Middle frontal gyrus (tissue), 1 donor: ENCODE data around the gene NTF3.

Source experiments
- DNase-seq: peaks from one replicate; pipeline ENCODE4 v3.0.0-alpha.2; 2015; ENCODE audit warnings: low spot score; ENCODE audit errors: extremely low spot score

NTF3 gene

DNA sequence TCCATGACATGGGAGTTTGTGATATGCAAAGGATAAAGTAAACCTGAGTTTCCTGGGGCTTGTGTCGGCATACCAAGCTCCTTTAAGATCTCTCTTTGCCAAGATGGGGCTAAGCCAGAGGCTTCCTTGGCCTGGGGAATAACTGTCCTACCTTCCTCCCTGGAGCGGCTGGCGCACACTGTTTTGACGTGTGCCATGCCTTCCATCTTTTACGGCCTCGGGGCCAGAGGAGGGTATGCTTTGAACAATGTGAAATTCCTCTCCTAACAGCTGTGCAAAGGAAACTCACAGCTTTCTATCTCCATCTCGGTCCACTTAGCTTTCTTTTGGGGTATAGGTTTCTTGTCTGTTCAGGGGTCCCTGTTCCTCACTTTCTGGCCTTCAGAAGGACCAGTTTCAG is 55.2 kb downstream of the NTF3 start:
- DNase-seq, result no peak

DNA sequence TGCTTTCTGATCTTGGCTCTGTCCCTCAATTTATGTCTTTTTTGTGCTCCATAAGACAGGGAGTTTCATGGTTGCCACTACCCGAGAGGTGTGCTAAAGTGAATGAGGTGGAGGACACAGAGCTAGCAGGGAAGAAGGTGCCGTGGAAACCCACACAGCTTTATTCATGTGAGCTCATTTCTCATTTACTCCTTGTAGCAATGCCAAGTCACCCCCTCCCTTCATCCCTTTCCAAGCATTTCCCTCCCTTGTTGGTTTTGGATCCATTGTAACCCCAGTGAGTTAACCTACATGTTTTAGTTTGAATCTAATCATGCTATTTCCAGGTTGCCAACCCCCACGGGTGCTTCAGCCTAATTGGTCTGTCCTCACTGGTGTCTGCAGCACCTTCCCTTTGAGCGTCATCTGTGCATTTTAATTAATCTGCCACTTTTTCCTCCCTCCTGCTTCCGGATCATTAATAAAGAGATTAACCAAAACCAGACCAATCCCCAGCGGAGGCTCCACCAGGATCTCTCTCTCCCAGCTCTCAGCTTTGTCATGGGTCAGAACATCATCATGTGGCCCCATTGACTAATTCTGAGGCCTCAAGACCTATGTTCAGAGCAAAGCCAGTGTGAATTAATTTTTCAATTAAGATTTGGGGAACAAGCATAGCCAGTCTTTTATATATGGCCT is 56.2 kb downstream of the NTF3 start:
- DNase-seq, result no peak

DNA sequence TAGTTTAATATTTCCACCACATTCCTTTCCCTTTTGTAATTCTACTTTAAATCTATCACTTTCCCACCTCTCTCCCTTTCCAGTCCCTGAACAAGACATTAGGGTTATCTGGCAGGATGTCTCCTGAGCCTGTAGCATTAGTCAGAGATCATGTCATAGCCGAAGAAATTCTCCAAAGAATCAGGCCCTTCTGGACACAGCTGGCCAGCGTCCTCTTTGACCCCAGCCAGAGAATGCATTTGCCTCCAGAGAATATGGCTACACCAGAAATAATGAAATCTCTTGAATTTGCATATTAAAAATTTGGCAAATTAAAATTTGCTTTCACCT is 56.7 kb downstream of the NTF3 start:
- no peak for DNase-seq

DNA sequence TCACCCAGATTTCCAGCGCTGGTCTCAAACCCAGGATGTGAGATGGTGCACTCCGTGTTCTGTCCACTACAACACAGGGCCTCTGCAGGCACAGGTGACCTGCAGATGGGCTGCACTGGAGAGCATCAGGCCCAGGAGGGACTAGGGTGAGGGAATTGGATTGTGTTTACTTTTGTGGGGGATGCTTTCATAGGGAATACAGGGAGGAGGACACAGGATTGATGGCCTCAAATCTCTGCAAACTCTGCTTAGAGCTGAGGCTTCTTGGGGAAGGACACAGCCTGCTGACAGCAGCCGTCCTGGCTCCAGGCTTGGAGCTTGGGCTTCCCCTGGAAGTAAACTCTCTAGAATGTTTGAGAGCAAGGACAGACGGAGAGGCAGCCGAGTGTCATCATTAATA is 57.1 kb downstream of the NTF3 start:
- no peak for DNase-seq

DNA sequence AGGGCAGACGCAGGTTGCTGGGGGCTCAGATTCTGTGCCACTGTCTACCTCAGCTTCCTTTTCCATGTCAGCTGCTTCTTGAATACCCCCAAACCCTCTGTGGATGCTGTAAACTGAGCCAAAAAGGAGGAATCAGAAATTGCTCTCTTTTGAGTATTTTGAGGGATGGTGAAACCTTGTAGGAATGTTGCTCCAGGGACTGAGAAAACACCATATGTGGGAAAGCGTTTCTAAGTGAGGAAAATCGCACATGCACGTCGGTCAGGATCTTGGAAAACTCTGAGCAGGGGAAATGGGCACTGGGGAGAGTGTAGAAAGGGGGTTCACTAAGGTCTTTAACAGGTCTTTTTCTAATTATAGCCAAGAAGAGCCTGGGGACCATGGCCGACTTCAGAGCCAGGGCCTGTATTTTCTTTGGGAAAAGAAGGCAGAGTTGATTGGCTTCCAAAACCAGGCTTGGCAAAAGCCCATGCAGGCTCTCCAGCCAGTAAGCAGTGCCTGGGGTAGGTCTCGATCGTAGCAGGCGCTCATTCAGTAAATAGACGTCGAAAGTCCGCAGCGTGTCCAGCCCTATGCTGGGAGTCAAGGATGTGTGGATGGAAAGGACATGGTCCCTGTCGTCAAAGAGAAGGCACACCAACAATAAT is 58.0 kb downstream of the NTF3 start:
- no peak for DNase-seq

DNA sequence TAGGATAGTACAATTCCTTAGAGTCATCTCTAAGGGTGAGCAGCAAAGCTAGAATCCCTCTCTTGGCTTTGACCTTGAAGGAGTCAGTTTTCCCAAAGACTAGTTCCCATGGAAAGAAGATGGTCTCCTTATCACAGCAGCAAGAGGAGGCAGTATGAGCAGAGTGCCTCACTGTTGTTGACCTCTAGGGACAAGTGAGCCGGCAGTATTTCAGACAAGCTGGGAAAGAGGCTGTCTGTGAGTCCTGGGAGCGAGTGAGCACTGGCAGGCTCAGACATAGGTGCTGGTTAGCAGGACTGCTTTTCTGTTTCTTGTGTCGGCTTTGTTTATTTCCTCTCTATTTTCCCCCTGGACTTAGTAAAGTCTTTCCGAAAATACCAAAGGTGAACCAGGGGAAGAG is 60.7 kb downstream of the NTF3 start:
- DNase-seq, result no peak

DNA sequence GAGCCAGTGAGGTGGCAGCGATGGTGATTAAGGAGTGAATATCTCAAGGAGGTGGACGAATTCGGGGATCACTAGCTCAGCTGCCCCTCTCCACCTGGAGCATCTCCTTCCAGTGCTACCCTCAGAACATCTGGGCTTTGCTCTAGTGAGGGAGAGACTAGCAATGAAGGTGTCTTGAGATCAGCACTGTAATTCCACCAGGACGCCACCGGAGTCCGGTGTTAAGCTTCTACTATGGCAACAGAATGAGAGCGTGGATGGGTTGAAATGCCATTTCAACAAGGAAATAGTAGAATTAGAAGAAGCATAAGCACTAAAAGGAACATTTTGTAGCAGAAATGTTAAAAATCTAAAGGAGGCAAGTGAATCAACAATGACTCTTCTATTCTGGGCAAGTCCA is 61.1 kb downstream of the NTF3 start:
- no peak for DNase-seq

DNA sequence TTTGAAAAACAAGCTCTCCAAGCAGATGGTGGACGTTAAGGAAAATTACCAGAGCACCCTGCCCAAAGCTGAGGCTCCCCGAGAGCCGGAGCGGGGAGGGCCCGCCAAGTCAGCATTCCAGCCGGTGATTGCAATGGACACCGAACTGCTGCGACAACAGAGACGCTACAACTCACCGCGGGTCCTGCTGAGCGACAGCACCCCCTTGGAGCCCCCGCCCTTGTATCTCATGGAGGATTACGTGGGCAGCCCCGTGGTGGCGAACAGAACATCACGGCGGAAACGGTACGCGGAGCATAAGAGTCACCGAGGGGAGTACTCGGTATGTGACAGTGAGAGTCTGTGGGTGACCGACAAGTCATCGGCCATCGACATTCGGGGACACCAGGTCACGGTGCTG is 62.4 kb downstream of the NTF3 start:
- DNase-seq, result no peak

DNA sequence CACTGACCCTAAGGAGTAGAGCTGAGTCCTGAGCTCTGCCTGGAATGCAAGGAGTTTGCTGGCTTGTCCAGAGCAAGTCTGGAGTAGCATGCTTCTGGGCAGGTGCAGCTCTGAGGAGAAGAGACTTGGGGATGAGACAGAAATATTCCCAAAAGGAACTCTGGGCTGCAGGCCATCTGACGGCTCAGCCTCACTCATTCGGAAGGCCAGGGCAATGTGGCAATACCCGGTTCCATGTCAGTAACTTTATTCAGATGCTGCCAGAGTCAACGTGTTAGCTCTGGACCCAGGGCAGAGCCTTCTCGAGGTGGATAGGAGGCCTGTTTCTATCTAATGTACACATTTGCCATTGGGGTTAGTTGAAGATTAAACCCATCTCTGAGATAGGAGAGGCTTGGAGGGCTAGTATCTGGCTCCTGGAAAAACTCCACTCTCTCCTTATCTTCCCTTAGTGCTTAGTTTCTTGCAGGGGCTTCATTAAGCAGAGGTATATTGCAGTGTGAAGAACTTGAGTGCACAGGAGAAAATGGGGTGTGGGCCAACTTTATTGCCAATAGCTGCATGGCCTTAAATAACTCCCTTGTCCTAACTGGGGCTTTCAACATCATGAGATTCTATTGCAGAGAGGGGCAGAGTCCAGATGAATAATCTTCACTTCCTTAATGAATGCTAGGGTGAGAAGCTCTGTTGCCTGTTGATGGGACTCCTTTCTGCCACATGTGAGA is 65.6 kb downstream of the NTF3 start:
- DNase-seq, result no peak

DNA sequence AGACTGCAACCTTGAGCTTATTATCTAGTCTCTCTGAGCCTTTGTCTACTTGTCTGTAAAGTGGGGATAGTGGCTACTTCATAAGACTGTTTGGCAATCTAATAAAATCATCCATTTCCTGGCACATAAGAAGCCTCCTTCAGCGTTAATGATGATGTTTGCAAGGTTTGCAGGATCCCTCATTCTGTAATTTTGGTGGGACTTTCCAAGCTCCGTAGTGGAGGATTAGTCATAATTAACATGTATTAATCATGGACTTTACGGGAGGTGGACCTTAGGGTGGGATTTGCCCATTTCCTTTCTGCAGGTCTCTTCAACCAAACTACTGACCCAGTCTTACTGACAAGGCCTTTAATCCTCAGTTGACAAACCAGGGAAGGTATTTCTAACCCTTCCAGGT is 66.2 kb downstream of the NTF3 start:
- no peak for DNase-seq

DNA sequence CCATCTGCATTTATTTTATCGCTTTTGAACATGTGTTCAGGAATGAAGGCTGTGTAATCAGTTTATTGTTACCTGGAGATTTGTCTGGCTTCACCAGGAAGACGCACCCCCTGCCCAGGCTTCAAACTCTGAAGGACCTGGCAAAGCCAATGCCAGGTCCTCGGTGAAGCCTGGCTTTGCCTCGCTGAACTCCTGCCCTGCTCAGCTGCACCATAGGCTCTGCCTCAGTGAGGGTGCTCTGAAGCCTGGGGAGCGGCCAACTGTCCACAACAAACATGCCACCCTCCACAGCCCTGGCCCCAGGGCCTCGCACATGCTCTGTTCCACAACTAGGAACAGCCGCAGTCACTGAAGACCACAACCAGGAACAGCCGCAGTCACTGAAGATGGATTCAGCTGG is 66.9 kb downstream of the NTF3 start:
- no peak for DNase-seq

DNA sequence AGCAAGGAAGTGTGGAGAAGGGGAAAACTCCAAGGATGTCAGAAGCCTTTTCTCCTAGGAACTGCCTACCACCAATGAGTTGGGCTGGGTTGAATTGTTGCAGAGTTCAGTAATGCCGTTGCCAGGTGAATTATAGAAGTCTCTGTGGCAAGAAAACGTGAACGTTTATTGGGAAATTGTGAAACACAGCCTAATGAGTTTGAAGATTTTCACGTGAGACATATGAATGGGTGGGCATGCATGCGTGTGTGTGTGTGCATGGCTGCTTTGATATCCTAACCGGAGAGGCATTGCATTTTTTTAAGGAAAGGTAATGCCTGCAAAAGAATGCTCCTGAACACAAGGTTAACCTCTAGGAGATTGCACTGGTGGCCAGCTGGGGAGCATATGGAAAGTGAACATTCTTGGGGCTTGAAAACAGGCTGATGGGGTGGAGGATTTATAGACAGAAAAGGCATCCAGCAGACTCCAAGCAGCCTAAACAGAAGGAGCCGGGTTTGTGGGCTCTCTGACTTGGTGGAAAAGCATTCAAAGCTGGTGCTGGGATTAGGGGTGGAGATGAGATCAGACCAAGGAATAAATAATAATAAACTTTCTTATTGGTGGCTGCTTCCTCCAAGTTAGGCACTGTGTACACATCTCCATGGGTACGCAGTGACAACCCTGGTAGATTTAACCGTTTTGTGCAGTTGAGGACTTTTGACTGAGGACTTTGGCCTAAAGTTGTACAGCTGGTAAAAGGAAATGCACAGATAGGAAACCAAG is 67.8 kb downstream of the NTF3 start:
- no peak for DNase-seq

DNA sequence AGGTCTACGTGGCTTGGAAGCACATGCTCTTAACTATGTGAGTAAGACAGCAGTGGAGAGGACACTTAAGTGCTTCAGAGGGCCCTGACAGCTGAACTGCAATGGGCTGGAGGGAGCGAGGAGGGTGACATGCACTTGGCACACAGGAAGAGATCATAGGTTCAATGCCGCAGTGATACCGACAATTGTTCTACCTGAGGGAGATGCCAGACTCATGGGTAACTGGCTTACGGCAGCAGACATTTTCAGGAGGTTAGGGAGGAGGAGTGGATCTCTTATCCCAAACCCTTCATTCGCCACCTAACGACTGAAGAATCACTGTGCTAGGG is 68.4 kb downstream of the NTF3 start:
- DNase-seq, result no peak

DNA sequence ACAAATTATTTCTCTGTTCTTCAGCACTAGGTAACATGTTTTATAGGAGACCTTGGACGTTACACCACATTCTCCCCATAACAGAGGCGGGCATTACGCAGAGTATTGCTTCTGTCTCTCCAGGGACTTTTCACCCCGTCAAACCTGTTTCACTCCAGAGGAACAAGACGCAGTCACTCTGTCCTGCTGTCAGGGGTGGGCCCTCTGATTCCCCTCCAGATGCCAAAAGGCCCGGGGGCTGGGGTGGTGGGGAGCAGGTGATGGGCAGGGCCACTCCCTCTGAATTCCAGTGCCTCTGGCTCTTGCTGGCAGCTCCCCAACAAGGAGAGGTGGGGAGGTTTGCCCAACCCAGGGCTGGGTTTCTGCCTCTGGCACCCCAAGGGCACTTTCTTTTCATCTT is 71.9 kb downstream of the NTF3 start:
- DNase-seq, result no peak

DNA sequence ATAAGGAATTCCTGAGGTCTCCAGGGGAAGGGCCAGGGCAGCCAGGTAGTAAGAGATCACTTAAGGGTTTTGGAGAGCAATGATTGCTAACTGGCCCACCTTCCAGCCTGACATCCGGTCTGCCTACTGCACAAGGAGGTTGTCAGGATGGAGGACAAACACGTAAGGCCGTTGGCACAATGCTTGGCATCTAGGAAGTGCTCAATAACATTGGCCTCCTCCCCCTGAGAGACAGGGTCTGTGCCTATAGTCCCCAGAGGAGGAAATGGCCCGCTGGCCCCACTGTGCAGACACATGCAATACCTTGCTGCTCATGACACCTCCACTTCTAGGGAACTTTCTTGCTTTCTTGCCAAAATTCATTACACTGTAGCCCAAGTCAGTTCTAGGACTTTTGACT is 73.2 kb downstream of the NTF3 start:
- DNase-seq, result no peak

DNA sequence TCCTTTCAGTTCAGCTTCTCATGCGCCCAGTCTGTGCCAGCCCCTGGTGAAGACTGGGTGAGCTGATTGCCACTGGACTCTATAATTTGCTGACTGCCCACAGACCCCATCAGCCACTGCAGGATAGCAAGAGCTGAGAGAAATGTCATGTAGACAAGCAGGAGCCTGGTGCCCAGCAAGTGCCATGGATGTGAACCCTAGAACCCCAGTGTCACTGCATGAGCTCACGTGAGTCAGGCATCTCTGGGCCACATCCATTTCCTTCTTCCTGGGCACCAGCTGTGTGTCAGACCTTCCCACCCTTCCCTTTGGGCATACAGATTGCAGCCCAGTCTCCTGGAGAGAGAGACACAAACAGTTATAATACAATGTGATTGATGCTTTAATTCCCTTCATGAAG is 73.8 kb downstream of the NTF3 start:
- no peak for DNase-seq

DNA sequence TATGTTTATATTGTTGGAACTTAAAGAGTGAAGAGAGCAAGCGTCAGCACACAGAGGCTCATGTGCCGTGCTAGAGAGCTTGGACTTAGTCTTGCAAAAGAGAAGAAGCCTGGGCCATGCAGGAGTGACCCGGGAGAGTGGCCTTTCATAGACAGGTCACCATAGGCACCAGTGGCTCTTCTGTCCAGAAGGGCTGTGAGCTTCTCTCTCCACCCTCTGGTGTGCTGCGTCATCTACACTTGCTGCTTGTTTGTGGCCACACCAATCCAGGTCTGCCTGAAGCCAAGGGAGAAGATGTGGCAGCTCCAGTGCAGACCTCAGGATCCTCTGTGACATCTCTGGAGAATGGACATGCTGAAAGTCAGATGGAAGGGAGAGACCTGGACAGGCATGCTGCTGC is 74.4 kb downstream of the NTF3 start:
- DNase-seq, result no peak

DNA sequence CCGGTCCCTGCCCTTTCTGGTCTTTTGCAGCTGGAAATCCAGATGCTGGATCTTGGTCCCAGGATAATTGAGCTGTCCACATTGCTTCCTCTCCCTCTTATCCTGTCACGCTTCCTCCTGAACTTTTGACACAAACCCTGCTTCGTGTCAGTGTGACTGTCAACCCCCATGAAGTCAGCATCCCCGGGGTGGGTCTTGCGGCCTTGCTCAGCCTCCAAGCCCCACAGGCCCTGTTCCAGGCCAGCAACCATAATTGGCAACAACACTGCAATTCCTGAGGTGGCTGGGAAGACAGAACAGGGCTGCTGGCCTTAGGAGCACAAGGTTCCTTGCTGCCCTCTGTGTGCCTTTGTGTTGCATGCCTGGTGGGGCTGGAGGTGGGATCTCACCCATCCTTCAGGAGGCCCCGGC is 74.9 kb downstream of the NTF3 start:
- no peak for DNase-seq

DNA sequence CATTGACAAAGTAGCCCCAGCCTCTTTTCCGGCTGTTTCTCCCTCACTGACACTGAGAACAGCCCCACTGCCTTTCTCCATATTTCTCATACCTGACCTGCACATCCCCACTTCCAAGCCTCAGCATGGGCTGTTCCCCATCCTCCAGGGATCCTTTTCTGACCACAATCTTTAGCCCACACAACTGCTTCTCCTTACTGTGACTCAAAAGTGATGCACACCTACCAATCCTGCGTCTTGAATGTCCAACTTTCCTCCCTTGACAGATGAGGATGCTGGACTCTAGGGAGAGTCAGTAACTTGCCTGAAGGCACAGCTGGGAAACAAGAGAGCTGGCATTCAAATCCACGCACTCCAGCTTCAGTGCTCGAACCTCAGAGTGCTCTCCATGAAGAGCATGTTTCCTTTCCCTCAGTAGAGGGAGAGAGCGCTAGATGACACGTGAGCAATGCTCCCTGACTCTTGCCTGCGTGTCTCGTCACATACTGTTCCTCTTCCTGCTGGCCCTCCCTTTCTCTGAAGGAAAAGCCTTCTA is 75.6 kb downstream of the NTF3 start:
- DNase-seq, result no peak

DNA sequence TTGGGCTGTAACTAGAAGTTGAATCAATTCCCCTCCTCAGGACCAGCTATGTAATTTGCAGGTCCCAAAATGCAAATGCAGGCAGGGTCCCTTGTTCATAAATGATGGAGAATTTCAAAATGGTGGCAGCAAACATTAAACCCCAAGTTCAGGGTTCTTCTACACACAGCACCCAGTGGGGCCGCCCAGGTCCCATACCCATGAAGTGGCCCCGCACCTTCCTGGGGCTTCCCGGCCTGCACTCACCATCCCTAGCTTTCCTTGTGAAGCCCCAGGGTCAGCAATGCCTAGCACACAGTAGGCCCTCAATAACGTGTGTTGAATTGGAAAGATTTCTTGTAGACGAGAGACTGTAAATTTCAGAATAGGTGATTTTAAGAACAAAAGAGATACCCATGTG is 76.0 kb downstream of the NTF3 start:
- no peak for DNase-seq

DNA sequence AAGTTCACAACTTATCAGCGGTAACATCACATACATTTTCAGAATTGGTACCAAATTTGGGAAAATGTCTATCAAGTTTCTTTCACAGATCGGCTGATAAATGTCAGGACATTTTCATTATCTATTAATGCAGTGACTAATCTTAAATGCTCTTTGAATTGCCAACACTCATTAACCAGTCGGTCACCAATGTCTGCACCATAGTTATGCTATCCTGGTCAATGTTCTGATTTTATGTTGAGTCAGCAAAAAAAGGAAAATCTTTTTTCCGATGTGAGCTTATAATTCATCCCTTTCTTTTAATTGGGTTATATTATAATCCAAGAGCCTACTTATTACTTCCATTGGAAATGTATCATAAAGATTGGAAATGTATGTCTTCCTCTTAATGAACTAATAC is 77.2 kb downstream of the NTF3 start:
- DNase-seq, result no peak

DNA sequence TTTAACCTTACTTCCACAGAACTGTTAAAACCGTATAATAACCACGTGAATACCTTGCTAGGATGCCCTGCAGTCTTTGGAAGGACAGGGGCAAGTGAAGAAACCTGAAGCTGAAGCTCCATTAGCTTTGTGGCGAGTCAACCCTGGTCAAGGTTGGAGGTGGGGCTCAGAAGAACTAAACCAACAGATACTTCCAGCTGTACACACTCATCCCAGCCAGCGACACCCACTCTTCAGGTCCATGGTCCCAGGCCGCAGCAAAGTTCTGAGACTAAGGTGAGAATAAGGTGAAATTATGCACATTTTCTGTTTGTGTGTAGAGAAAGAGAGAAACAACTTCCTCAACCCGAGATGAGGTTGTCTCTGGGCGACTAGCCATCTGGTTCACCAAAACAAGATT is 77.6 kb downstream of the NTF3 start:
- DNase-seq, result no peak
